Sigmoid colon (tissue), 4 donors: ENCODE data around the gene TBL1XR1.

Experiments used
- CTCF ChIP-seq, 4 experiments: fragments of 450-650 bp in 3 of 4; fragments of 200-600 bp in 1 of 4; IDR thresholded peaks; one replicate each; pipeline ENCODE4 v1.5.1; 2016 to 2019; ENCODE audit warnings: antibody characterized with exemption in 4 of 4, mild to moderate bottlenecking in 3 of 4, moderate library complexity in 2 of 4
- EP300 ChIP-seq, 4 donors: sonication (generic); formaldehyde crosslinking; IDR thresholded peaks; one replicate each; pipeline ENCODE4 v1.6.1; 2017; ENCODE audit warnings: antibody characterized with exemption in 4 of 4
- POLR2AphosphoS5 ChIP-seq, 4 donors: sonication (generic); formaldehyde crosslinking; IDR thresholded peaks; one replicate each; pipeline ENCODE4 v1.6.1; 2017; ENCODE audit warnings: antibody characterized with exemption in 4 of 4

GRCh38 chr3:177122183-177122856 lies 75.0 kb downstream of the TBL1XR1 start:
- TF ChIP-seq CTCF (IDR thresholded peaks at IDR 0.05) (no peak), POLR2AphosphoS5 (IDR thresholded peaks at IDR 0.05) (peak in 2 of 4 donors; percentile 26 to 45), EP300 (IDR thresholded peaks at IDR 0.05) (no peak)
